Astrocyte (in vitro differentiated cells and primary cell): ENCODE data around the gene CDC45. TPM values are rescaled to one million over a fixed set of nuclear protein-coding genes. Genes with fewer than 3 reads are reported as not detected.

ENCODE experiments used
- DNase-seq: peaks from one replicate; pipeline ENCODE4 v3.0.0-alpha.2; 2010; ENCODE audit warnings: low read depth
- FAIRE-seq: peaks from 2 replicates; lab custom pipeline; 2011; peaks lifted over from hg19 to GRCh38; lab: Jason Lieb, UNC
- H2AFZ ChIP-seq: 2 replicates; pipeline ENCODE4 v1.6.0; 2012; ENCODE audit warnings: low read depth, low read length, inconsistent platforms
- H3K27ac ChIP-seq: 2 replicates; pipeline ENCODE4 v1.5.1; 2011; ENCODE audit warnings: low read depth, low read length, inconsistent platforms
- H3K27me3 ChIP-seq: 2 replicates; pipeline ENCODE4 v1.6.0; 2011; ENCODE audit warnings: low read length, inconsistent platforms; ENCODE audit not compliant: insufficient read depth
- H3K36me3 ChIP-seq: 2 replicates; pipeline ENCODE4 v1.5.1; 2011; ENCODE audit warnings: low read length, inconsistent platforms; ENCODE audit not compliant: insufficient read depth
- H3K4me1 ChIP-seq: 2 replicates; pipeline ENCODE4 v1.5.1; 2011; ENCODE audit warnings: low read length, inconsistent platforms; ENCODE audit not compliant: insufficient read depth
- H3K4me2 ChIP-seq: 2 replicates; pipeline ENCODE4 v1.6.0; 2012; ENCODE audit warnings: low read length, inconsistent platforms
- H3K4me3 ChIP-seq: 2 replicates; pipeline ENCODE4 v1.5.1; 2011; ENCODE audit warnings: low read depth, mild to moderate bottlenecking, low read length, inconsistent platforms; ENCODE audit not compliant: insufficient read depth
- H3K79me2 ChIP-seq: 2 replicates; pipeline ENCODE4 v1.6.0; 2012; ENCODE audit warnings: mild to moderate bottlenecking, low read length, inconsistent platforms; ENCODE audit not compliant: insufficient read depth
- H3K9ac ChIP-seq: 2 replicates; pipeline ENCODE4 v1.6.0; 2012; ENCODE audit warnings: mild to moderate bottlenecking, low read length, inconsistent platforms
- H3K9me3 ChIP-seq: 2 replicates; pipeline ENCODE4 v1.5.1; 2012; ENCODE audit warnings: low read depth, mild to moderate bottlenecking, low read length, inconsistent platforms; ENCODE audit not compliant: insufficient read depth
- H4K20me1 ChIP-seq: 2 replicates; pipeline ENCODE4 v1.6.0; 2012; ENCODE audit warnings: low read length, inconsistent platforms; ENCODE audit not compliant: insufficient read depth
- H3K27ac Mint-ChIP-seq: one replicate; pipeline ENCODE4 v1.8.0; 2021; ENCODE audit warnings: mild to moderate bottlenecking, mixed read lengths; ENCODE audit not compliant: unreplicated experiment
- H3K27me3 Mint-ChIP-seq: one replicate; pipeline ENCODE4 v1.8.0; 2021; ENCODE audit warnings: low read depth, mixed read lengths; ENCODE audit not compliant: unreplicated experiment
- H3K36me3 Mint-ChIP-seq: one replicate; pipeline ENCODE4 v1.8.0; 2021; ENCODE audit warnings: low read depth, mixed read lengths; ENCODE audit not compliant: unreplicated experiment
- H3K4me1 Mint-ChIP-seq: one replicate; pipeline ENCODE4 v1.8.0; 2021; ENCODE audit warnings: low read depth, mixed read lengths; ENCODE audit not compliant: unreplicated experiment
- H3K4me3 Mint-ChIP-seq: one replicate; pipeline ENCODE4 v1.8.0; 2021; ENCODE audit warnings: mild to moderate bottlenecking, moderate library complexity, mixed read lengths; ENCODE audit not compliant: unreplicated experiment
- H3K9me3 Mint-ChIP-seq: one replicate; pipeline ENCODE4 v1.8.0; 2021; ENCODE audit warnings: mild to moderate bottlenecking, mixed read lengths; ENCODE audit not compliant: unreplicated experiment
- CTCF ChIP-seq: IDR thresholded peaks from 2 replicates; pipeline ENCODE4 v1.5.1; 2011; ENCODE audit warnings: low read depth, mild to moderate bottlenecking, inconsistent platforms, low read length, moderate library complexity; ENCODE audit not compliant: insufficient read depth
- EZH2 ChIP-seq: IDR thresholded peaks from 2 replicates; pipeline ENCODE4 v1.6.1; 2012; ENCODE audit warnings: mild to moderate bottlenecking, low read length, inconsistent platforms; ENCODE audit not compliant: insufficient read depth
- total RNA-seq: library from RNA; stranded (reverse); gene quantifications from 2 replicates; pipeline ENCODE4 v1.2.1, GENCODE V29; 2021

CDC45 gene
- total RNA-seq, 1 donor from 2014 or later = 2.1 TPM

- H3K36me3 ChIP-seq = peaks cover 39% of the 10 kb centered on the region
- no peaks in the 10 kb centered on the region for H3K27me3 Mint-ChIP-seq
- peaks cover 70% of the 10 kb centered on the region for H4K20me1 ChIP-seq
- FAIRE-seq = no peak
- peaks cover 14% of the 10 kb centered on the region for H3K36me3 Mint-ChIP-seq
- H2AFZ ChIP-seq = no peak overlapping the region
- H3K27ac ChIP-seq = no peak overlapping the region
- peaks cover 5% of the 10 kb centered on the region for H3K4me1 ChIP-seq
- no peak overlapping the region for H3K4me3 ChIP-seq
- H3K9me3 ChIP-seq = no peaks in the 10 kb centered on the region
- peaks cover 8% of the 10 kb centered on the region for H3K4me1 Mint-ChIP-seq
- TF ChIP-seq CTCF (no peak), EZH2 (no peak)
- H3K27me3 ChIP-seq = no peaks in the 10 kb centered on the region
- no peak overlapping the region for H3K4me3 Mint-ChIP-seq
- H3K27ac Mint-ChIP-seq = no peak overlapping the region
- no peak for DNase-seq
- no peak overlapping the region for H3K4me2 ChIP-seq
- peaks cover 17% of the 10 kb centered on the region for H3K79me2 ChIP-seq
- H3K9ac ChIP-seq = no peak overlapping the region
- H3K9me3 Mint-ChIP-seq = no peaks in the 10 kb centered on the region
Measured at GRCh38 chr22:19467912-19468311, 11.8 kb upstream of the CDC45 start.

DNA sequence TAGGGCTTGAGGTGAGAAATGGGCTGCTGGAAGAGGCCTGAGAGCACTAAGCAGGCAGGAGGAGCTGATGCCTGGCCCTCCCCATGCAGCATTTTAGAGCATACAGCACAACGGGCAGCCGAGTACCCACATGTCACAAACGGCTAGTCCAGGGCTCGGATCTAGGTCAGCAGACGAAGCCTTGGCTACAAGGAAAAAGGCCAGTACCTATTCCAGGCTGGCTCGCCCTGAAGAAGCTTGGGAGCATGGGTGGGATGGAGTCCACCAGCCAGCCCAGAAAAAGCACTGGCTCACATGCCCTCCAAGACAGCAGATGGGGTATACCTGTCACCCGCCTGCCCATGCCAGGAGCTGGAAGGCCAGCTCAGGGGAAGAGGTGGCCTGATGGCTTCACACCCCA lies 10.3 kb upstream of the CDC45 start:
- peaks cover 39% of the 10 kb centered on the region for H3K36me3 ChIP-seq
- no peak overlapping the region for H3K9ac ChIP-seq
- peaks cover 76% of the 10 kb centered on the region for H4K20me1 ChIP-seq
- no peak for DNase-seq
- TF ChIP-seq EZH2 (no peak), CTCF (no peak)
- no peaks in the 10 kb centered on the region for H3K9me3 Mint-ChIP-seq
- no peak overlapping the region for H3K4me3 Mint-ChIP-seq
- H3K27me3 Mint-ChIP-seq = no peaks in the 10 kb centered on the region
- H3K36me3 Mint-ChIP-seq = peaks cover 23% of the 10 kb centered on the region
- no peak overlapping the region for H3K4me2 ChIP-seq
- no peaks in the 10 kb centered on the region for H3K4me1 ChIP-seq
- H3K4me1 Mint-ChIP-seq = no peaks in the 10 kb centered on the region
- no peaks in the 10 kb centered on the region for H3K27me3 ChIP-seq
- H2AFZ ChIP-seq = no peak overlapping the region
- H3K79me2 ChIP-seq = peaks cover 29% of the 10 kb centered on the region
- H3K27ac ChIP-seq = no peak overlapping the region
- no peak for FAIRE-seq
- no peak overlapping the region for H3K4me3 ChIP-seq
- H3K27ac Mint-ChIP-seq = no peak overlapping the region
- no peaks in the 10 kb centered on the region for H3K9me3 ChIP-seq

DNA sequence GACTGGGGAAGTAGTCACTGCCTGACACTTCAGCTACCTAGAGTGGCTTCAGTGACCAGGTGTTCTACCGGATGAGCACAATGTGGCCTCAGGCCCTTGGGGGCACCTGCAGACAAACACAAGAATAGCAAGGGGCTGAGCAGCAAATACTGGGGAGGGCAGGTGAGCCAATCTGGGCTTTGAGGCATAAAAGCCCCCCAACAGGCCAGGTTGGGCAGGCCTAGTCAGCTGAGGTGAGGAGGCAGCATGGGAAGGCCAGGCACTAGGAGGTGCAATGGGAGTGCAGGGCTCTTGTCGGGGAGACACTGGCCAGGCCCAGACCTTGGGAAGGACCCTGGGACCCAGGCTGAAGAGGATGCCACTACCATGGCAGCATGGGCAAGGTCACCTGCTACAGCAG lies 9.7 kb upstream of the CDC45 start:
- Histone ChIP-seq H3K4me2 (no peak overlapping the region), H3K79me2 (peaks cover 35% of the 10 kb centered on the region), H3K4me3 (no peak overlapping the region), H4K20me1 (peaks cover 76% of the 10 kb centered on the region), H2AFZ (no peak overlapping the region), H3K9me3 (no peaks in the 10 kb centered on the region), H3K36me3 (peaks cover 38% of the 10 kb centered on the region), H3K4me1 (no peaks in the 10 kb centered on the region), H3K27me3 (no peaks in the 10 kb centered on the region), H3K9ac (no peak overlapping the region), H3K27ac (no peak overlapping the region)
- Mint-ChIP-seq H3K27me3 (no peaks in the 10 kb centered on the region), H3K4me1 (no peaks in the 10 kb centered on the region), H3K27ac (no peak overlapping the region), H3K36me3 (peaks cover 23% of the 10 kb centered on the region), H3K9me3 (no peaks in the 10 kb centered on the region), H3K4me3 (no peak overlapping the region)
- DNase-seq (no peak), FAIRE-seq (no peak)
- no peak for TF ChIP-seq CTCF
- TF ChIP-seq EZH2 = no peak
